Amniotic epithelial cell (primary cell): Measurements from ENCODE around the gene SRPK3.
"Not testable (repeated sequence)": the region's sequence is repeated elsewhere in the genome, so short reads cannot be mapped to it uniquely, and the experiment has no call there.

Experiments
- DNase-seq: peaks from one replicate; pipeline ENCODE4 v3.0.0-alpha.2; 2010; ENCODE audit warnings: low read depth

Gene SRPK3

GRCh38 chrX:153780678-153781427, at the start of gene SRPK3:
TSS of gene SRPK3 (plus strand) at chrX:153781041. CDS start at chrX:153781087, 46 bp downstream.
- DNase-seq = no peak

DNA sequence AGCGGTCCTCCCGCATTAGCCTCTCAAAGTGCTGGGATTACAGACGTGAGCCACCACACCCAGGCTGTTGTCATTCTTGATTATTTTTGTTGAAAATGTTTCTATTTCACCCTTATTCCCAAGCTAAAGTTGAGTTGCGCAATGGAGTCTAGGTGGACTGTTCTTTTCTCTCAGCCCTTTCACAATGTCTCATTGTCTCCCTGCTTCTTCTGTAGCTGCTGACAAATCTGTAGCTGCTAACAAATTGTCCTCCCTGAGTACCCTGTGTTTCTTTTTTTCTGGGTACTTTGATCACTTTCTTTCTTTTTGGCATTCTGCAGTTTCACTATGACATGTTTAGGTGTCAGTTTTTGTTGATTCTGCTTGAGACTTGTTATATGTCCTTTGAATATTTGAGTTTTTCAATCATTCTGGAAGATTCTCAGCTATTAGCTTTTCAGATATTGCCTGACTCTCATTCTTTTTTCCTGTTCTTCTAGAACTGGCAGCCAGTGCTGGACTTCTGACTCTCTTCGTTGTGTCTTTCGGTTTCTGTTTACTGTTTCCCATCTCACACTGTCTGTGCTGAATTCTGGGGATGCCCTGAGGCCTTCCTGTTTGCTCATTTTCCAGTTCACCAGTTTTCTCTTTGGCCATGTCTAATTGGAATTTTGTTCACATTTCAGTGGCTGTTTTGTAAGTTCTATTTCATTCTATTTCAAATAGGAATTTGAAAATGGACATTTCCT, 49.6 kb upstream of the SRPK3 start:
- DNase-seq = peak; percentile 67

DNA sequence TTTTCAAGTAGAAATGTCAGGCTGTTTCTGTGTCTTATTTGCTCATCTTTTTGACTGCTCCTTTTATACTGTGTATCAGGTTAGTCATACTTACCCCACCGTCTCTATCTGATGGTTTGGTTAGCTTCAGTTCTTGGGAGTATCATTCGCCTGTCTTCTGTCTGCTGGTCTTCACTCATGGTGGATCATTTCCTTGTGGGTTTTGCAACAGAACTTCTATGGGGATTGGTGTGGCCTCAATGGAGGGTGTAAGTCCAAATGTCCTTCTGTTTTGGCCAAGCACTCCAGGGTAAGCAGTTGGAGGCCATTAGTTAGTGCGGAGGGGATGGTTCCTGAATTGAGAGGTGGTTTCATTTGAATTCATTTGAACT, 49.0 kb upstream of the SRPK3 start:
- DNase-seq = no peak

DNA sequence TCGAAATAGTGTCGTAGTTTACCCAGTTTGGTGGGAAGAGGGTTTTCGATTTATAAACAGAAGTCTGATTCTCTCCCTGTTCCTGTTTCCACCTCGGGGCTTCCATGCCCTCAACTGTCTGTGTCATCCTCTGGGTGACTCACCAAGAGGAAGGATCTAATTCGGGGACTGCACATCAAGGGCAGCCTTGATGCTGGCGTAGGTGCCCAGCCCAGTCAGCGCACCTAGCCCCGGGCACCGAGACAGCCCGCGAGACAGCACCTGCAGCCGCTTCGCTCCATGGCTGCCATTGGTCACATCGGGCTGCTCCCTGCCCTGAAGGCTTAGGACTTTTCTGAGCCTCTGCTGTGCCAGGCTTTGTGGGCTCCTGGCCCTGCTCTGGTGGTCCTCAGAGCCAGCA, 48.4 kb upstream of the SRPK3 start:
- no peak for DNase-seq

DNA sequence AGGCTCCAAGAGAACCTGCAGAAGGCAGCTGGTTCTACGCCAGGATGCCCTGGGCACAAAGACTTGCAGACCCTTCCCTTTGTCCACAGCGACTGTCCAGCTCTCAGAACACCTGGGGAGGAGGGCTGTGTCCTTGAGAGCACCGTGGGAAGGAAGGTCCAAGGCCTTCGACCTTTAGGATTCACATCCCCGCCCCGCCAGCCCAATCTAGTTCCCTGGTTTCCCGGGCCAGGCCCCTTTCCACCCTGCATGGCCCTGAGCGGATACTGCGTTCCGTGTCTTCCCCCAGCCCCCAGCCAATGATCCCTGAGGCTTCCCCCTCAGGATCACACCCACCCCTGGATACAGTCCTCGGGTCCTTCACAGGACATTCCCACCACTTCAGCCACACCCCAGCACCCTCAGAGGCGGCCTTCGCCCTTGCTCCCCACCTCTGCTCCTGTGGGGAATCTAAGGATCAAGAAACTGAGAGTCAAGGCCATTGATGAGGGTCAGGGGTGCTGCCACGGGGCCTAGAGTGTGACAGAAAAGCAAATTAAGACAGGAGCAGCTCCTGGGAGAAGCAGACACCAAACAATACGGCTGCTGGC, 47.1 kb upstream of the SRPK3 start:
- DNase-seq = no peak

- DNase-seq = no peak
These were observed 46.0 kb upstream of the SRPK3 start for GRCh38 chrX:153734871-153735270.

- no peak for DNase-seq
These were observed 45.6 kb upstream of the SRPK3 start for GRCh38 chrX:153735274-153735673.

GRCh38 chrX:153736071-153736820, 44.6 kb upstream of the SRPK3 start:
- no peak for DNase-seq

GRCh38 chrX:153736871-153737441, 43.9 kb upstream of the SRPK3 start:
- DNase-seq = no peak

DNA sequence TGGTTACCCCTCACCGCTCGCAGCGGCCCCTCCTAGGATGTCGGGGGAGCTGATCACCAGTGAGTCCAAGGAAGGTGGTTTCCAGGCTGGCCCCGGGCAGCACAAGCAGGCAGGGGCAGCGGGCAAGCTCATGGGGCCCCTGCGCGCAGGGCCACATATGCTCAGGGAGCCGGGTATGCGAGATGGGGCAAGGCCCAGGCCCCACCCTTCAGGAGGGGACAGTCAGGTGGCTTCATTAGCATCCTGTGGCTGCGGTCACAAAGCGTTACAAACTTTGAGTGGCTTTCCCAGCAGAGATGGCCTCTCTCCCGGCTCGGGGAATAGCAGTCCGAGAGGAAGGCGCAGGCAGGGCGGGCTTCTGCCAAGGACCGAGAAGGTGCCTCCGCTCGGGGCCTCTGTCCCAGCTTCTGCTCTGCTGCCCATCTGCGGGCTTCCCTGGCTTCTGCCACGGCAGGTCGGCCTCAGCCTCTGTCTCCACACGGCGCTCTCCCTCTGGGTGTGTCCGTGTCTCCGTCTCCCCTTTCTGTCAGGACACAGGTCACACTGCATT, 42.7 kb upstream of the SRPK3 start:
- DNase-seq = no peak

DNA sequence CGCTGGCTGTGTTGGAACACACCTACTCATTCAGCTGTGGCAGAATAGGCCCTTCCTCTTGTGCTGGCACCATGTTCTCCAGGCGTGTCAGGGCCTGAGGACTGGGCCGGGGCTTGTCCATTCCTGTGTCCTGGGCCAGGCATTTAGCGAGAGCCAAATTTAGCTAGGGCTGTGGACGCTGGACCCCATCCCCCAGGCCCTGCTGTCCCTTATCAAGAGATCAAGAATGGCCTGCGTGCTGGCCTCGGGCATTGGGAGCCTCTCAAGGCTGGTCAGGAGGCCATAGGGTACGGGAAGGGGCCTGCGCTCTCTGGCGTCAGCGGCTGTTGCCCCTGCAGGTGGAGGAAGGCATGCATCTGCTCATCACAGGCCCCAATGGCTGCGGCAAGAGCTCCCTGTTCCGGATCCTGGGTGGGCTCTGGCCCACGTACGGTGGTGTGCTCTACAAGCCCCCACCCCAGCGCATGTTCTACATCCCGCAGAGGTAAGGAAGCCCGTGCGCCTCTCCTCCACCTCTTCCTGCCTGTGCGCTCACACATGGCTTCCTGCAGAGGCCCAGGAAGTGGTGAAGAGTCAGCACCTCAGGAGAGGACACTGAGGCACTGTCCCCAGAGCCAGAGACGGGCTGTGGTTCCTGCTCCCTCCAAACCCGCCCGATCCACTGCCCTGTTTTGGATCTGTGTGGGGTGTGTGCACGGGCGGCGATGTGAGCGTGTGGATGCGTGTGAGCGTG, 40.9 kb upstream of the SRPK3 start:
- DNase-seq = no peak

GRCh38 chrX:153740631-153741222, 40.1 kb upstream of the SRPK3 start:
- no peak for DNase-seq

DNA sequence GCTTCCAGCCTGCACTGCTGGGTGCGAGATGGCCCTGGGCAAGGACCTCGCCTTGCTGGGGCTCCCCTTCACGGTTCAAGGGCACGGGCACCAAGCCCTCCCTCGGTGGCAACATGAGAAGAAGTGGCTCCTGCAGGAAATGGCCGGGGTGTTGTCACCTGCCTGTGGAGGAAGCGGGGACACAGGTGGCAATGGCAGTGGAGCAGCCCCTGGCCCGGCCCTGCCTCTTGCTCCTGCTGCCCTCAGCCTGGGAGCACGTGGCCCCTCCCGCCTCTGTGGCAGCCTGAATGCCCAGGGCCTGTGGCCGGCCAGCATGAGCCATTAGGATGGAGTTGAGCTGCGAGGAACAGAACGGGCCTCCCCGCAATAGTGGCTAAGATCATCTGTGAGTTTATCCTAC, 39.4 kb upstream of the SRPK3 start:
- DNase-seq = no peak

GRCh38 chrX:153742111-153742510, 38.7 kb upstream of the SRPK3 start:
- not testable (repeated sequence) for DNase-seq

DNA sequence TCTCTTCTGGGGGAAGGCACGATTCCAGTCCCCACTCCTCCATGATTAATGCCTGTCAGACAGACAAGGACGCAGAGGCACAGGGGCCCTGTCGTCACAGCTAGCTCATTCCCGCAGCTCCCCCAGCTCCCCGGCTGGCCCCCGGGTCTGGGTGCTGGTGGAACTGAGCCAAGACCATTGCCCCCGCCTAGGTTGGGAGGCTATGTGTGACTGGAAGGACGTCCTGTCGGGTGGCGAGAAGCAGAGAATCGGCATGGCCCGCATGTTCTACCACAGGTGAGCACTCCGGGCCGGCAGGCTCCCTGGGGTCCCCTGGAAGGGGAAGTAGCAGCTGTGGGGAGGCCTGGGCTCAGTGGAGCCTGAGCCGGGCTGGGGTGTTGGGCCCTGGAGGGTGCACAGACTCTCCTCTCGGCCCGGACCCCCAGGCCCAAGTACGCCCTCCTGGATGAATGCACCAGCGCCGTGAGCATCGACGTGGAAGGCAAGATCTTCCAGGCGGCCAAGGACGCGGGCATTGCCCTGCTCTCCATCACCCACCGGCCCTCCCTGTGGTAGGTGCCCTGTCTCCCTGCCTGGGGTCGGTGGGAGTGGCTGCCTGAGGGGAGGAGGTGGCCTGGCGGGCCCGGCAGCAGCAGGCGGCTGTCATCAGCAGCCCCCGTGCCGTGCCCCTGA, 37.9 kb upstream of the SRPK3 start:
- DNase-seq = not testable (repeated sequence)

DNA sequence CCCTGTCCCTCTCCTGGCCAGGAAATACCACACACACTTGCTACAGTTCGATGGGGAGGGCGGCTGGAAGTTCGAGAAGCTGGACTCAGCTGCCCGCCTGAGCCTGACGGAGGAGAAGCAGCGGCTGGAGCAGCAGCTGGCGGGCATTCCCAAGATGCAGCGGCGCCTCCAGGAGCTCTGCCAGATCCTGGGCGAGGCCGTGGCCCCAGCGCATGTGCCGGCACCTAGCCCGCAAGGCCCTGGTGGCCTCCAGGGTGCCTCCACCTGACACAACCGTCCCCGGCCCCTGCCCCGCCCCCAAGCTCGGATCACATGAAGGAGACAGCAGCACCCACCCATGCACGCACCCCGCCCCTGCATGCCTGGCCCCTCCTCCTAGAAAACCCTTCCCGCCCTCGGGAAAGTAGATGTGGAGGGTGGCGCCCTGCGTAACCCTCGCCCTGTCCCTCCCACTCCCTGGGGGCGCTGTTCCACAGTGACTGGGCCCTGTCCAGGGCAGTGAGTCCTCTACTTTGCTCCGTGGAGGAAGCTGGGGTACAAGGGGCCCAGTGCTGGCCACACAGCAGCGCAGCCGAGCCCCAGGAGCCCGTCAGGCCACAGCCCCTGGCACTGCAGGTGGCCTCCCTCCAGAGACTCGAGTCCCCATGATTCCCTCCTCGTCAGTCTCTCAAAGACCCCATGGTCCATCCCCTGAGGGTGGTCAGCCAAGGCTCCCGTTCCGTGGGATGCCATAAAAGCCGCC, 37.2 kb upstream of the SRPK3 start:
- peak; percentile 54 for DNase-seq

DNA sequence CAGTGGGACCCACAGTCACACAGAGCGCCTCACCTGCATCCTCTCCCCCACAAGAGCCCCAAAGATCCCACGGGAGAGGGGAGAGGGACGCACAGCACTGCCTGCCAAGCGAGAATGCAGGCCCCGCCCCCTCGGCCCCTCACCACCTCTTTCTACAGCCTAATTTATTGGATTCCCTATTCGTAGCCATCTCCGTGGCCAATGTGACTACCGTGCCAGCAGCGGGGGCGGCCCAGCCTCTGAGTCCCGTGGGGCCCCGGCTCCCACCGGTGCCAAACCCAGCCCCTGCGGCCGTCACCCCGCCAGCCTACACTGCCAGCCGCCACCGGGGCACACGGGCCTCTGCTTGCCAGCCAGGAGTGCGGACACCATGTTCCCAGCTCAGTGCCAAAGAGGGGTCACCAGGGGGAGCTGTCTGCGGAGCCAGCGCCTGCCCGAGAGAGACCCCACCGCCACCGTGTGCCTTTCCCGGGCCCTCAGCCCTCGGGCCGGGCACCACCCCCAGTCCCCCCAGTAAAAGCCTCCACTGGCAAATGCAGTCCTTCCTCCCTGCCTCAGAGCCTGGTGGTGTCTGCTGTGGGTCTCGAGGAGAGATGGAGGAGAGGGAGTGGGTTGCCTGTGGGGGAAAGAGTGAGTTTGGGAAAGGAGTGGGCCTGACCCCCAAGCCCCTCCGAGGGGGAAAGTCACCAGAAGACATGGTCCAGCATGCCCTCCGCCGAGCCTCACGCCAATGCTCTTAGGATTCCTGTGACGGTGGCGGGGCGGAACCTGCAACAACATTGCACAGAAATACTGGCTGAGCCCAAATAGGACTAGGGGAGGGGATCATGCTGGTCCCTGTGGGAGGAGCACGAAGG, 36.4 kb upstream of the SRPK3 start:
- DNase-seq = peak; percentile 5

DNA sequence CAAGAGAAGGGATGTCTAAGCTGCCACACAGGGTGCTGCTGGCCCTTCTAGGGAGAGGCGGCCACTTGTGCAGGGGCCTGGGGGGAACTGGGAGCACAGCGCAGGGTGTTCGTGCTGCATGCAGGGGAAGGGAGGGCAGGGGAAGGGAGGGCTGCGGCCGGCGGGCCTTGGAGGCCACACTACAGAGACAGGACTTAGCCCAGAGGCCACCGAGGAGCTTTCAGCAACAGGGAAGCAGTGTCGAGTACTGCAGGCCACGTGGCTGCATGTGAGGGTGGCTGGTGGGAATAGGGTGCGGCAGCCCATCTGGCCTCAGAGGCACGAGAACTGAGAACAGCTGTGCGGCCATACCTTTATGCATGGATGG, 35.8 kb upstream of the SRPK3 start:
- not testable (repeated sequence) for DNase-seq

DNA sequence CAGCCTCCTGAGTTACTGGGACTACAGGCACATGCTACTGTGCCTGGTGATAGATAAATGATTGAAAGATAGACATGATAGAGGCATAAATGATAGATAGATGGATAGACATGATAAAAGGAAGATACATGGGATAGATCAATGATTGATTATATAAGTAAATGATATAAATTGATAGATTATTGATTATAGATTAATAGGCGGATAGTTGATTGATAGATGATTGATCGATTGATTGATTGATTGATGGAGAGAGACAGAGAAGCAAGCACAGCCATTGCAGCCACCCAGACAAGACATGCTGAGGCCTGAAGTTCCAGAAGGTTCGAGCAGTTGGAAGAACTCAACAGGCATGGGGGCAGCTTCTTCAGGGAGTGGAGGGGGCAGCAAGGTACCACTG, 34.5 kb upstream of the SRPK3 start:
- DNase-seq = no peak
